ENCODE data around the gene CDCA3. TPM values are rescaled to one million over a fixed set of nuclear protein-coding genes. Genes with fewer than 3 reads are reported as not detected.
A peak's percentile ranks its signal among the peaks of the same experiment; 100 is the strongest.

The CDCA3 gene
- total and polyA plus RNA-seq, 2 of the 13 experiments (the other 11 are each of a cell fraction or from before 2014, with no cell fraction given) = 32.7 to 56.5 TPM

GRCh38 chr12:6872073-6873048 is 21.3 kb upstream of the CDCA3 start (continued):
- TF ChIP-seq ZBTB43 (CRISPR knock-in tag; conservative IDR thresholded peaks at IDR 0.05) = 0 out of 2 replicates have a peak, but pooled peaks have one; percentile 27
- peak; percentile 36; the same call in 1 of the 2 replicates for TF ChIP-seq NRL (CRISPR knock-in tag; IDR thresholded peaks at IDR 0.05; ENCODE audit: borderline replicate concordance)
- peak; percentile 48; the same call in 1 of the 2 replicates for TF ChIP-seq ZNF460 (CRISPR knock-in tag; IDR thresholded peaks at IDR 0.05; ENCODE audit: borderline replicate concordance)
- TF ChIP-seq REPIN1 (CRISPR knock-in tag; IDR thresholded peaks at IDR 0.05; ENCODE audit: borderline replicate concordance, low read depth) = peak; percentile 82
- TF ChIP-seq RFXANK (CRISPR knock-in tag; IDR thresholded peaks at IDR 0.05) = no peak
- 0 out of 2 replicates have a peak, but pooled peaks have one; percentile 18 for TF ChIP-seq SMAD1 (CRISPR knock-in tag; IDR thresholded peaks at IDR 0.05; ENCODE audit: borderline replicate concordance, low read depth)
- TF ChIP-seq ZIK1 (CRISPR knock-in tag; IDR thresholded peaks at IDR 0.05; ENCODE audit: borderline replicate concordance, low read depth) = no peak
- no peak for TF ChIP-seq NR3C1 (CRISPR knock-in tag; IDR thresholded peaks at IDR 0.05)
- no peak for TF ChIP-seq ZMAT5 (CRISPR knock-in tag; IDR thresholded peaks at IDR 0.05; ENCODE audit: borderline replicate concordance, low read depth)
- peak; percentile 22; the same call in 1 of the 2 replicates for TF ChIP-seq ZFP41 (CRISPR knock-in tag; IDR thresholded peaks at IDR 0.05; ENCODE audit: borderline replicate concordance)
- TF ChIP-seq ZNF263 (CRISPR knock-in tag; IDR thresholded peaks at IDR 0.05) = 0 out of 2 replicates have a peak, but pooled peaks have one; percentile 29
- peak; percentile 62; the same call in 1 of the 2 replicates for TF ChIP-seq TARDBP (CRISPR knock-in tag; IDR thresholded peaks at IDR 0.05)
- peak in 1 of 2 experiments; percentile 63; a peak in 1 of 4 replicates for TF ChIP-seq KLF16 (CRISPR knock-in tag; IDR thresholded peaks at IDR 0.05)
- no peak for TF ChIP-seq ZBED4 (CRISPR knock-in tag; IDR thresholded peaks at IDR 0.05; ENCODE audit: borderline replicate concordance)
- TF ChIP-seq SIN3A (IDR thresholded peaks at IDR 0.05; ENCODE audit: borderline replicate concordance, low read depth, low read length) = peak; percentile 86
- peak; percentile 31; the same call in 1 of the 2 replicates for TF ChIP-seq MXD1 (CRISPR knock-in tag; IDR thresholded peaks at IDR 0.05)
- no peak for TF ChIP-seq MAF1 (CRISPR knock-in tag; IDR thresholded peaks at IDR 0.05; ENCODE audit: borderline replicate concordance)
- TF ChIP-seq ZNF782 (CRISPR knock-in tag; IDR thresholded peaks at IDR 0.05; ENCODE audit: borderline replicate concordance) = no peak

Data from HepG2 (cell line).